CD4-positive, alpha-beta T cell treated with Interleukin-21 for 1 hour (primary cell): Measurements from ENCODE around the gene TMEM108.

Experiments
- DNase-seq: peaks from one replicate; pipeline ENCODE4 v3.0.0-alpha.2; 2020

The TMEM108 gene

GRCh38 chr3:133058243-133058642 lies 20.1 kb downstream of the TMEM108 start:
- DNase-seq = no peak

GRCh38 chr3:133058831-133059230 lies 20.6 kb downstream of the TMEM108 start:
- DNase-seq = no peak

GRCh38 chr3:133065193-133065961 lies 27.2 kb downstream of the TMEM108 start:
- no peak for DNase-seq

GRCh38 chr3:133066026-133066425 lies 27.8 kb downstream of the TMEM108 start:
- DNase-seq = no peak

- DNase-seq = no peak
These were observed 31.5 kb downstream of the TMEM108 start for GRCh38 chr3:133069556-133070286.

- DNase-seq = no peak
These were observed 36.8 kb downstream of the TMEM108 start for GRCh38 chr3:133074977-133075376.

GRCh38 chr3:133077688-133078087 lies 39.5 kb downstream of the TMEM108 start:
- no peak for DNase-seq

GRCh38 chr3:133079621-133080020 lies 41.4 kb downstream of the TMEM108 start:
- DNase-seq = no peak

GRCh38 chr3:133081016-133081415 lies 42.8 kb downstream of the TMEM108 start:
- DNase-seq = no peak

GRCh38 chr3:133083395-133083794 lies 45.2 kb downstream of the TMEM108 start:
- no peak for DNase-seq

- no peak for DNase-seq
These were observed 51.8 kb downstream of the TMEM108 start for GRCh38 chr3:133089906-133090485.

- no peak for DNase-seq
These were observed 54.5 kb downstream of the TMEM108 start for GRCh38 chr3:133092681-133093080.

- no peak for DNase-seq
These were observed 55.2 kb downstream of the TMEM108 start for GRCh38 chr3:133093366-133093765.

- DNase-seq = no peak
These were observed 58.9 kb downstream of the TMEM108 start for GRCh38 chr3:133096900-133097613.

GRCh38 chr3:133103706-133104105 lies 65.5 kb downstream of the TMEM108 start:
- no peak for DNase-seq

GRCh38 chr3:133106169-133106568 lies 68.0 kb downstream of the TMEM108 start:
- DNase-seq = no peak

- DNase-seq = no peak
These were observed 74.5 kb downstream of the TMEM108 start for GRCh38 chr3:133112666-133113065.

- DNase-seq = no peak
These were observed 75.3 kb downstream of the TMEM108 start for GRCh38 chr3:133113526-133113925.

- no peak for DNase-seq
These were observed 75.9 kb downstream of the TMEM108 start for GRCh38 chr3:133113927-133114597.

GRCh38 chr3:133115176-133115575 lies 77.0 kb downstream of the TMEM108 start:
- DNase-seq = no peak

- DNase-seq = no peak
These were observed 79.2 kb downstream of the TMEM108 start for GRCh38 chr3:133117342-133117741.

GRCh38 chr3:133119176-133119575 lies 81.0 kb downstream of the TMEM108 start:
- DNase-seq = no peak

- no peak for DNase-seq
These were observed 83.3 kb downstream of the TMEM108 start for GRCh38 chr3:133121450-133121849.
